ENCODE data around the gene BTBD6. TPM values are rescaled to one million over a fixed set of nuclear protein-coding genes. Genes with fewer than 3 reads are reported as not detected.

The BTBD6 gene
- total and polyA plus RNA-seq, 2 of the 8 experiments (the other 6 are each of a cell fraction or from before 2014, with no cell fraction given) = 10.1 to 10.2 TPM

- Histone ChIP-seq H2BK5ac (ENCODE audit: low read depth, low read length) (no peak overlapping the region), H3K79me1 (ENCODE audit: low read depth, low read length) (no peaks in the 10 kb centered on the region; the same call in none of the 2 replicates), H3K4me1 (replicated peaks in 1 of 4; ENCODE audit: control insufficient read depth in 3 of 4, insufficient read depth in 4 of 4, low read length in 3 of 4) (no peaks in the 10 kb centered on the region), H3K23me2 (ENCODE audit: low read depth, low read length) (no peaks in the 10 kb centered on the region), H2BK120ac (replicated peaks; ENCODE audit: low read depth, low read length) (no peak overlapping the region), H2BK20ac (ENCODE audit: low read length) (no peak overlapping the region), H3K4me2 (ENCODE audit: insufficient read depth in 1 of 2, low read depth in 2 of 2, low read length in 2 of 2) (no peak overlapping the region), H2BK15ac (ENCODE audit: low read length) (no peak overlapping the region), H3K23ac (ENCODE audit: insufficient read length) (no peak overlapping the region), H4K20me1 (replicated peaks in 1 of 2; ENCODE audit: control insufficient read depth in 1 of 2, insufficient read depth in 2 of 2, low read length in 2 of 2) (peaks cover 2 to 10% of the 10 kb centered on the region in 2 experiments), H4K8ac (ENCODE audit: extremely low read depth, insufficient read depth, low read length) (no peak overlapping the region), H4K91ac (replicated peaks; ENCODE audit: insufficient read length, low read length) (no peak overlapping the region), H3K18ac (ENCODE audit: extremely low read depth, low read length) (no peak overlapping the region), H3K9ac (replicated peaks in 1 of 4; ENCODE audit: extremely low read depth in 1 of 4, low read depth in 3 of 4, low read length in 3 of 4) (no peak overlapping the region), H4K5ac (ENCODE audit: insufficient read length, low read depth, low read length) (no peak overlapping the region), H3K27ac (ENCODE audit: low read depth, low read length) (no peak overlapping the region), H2AK5ac (ENCODE audit: low read depth, low read length) (no peak overlapping the region), H3K27me3 (replicated peaks in 1 of 4; ENCODE audit: control insufficient read depth in 3 of 4, extremely low read depth in 1 of 4, insufficient read depth in 3 of 4, low read length in 3 of 4) (no peaks in the 10 kb centered on the region), H2AFZ (ENCODE audit: low read length) (no peak overlapping the region), H3K9me3 (ENCODE audit: insufficient read depth in 2 of 2, low read depth in 1 of 2, low read length in 1 of 2) (no peaks in the 10 kb centered on the region), H3K36me3 (ENCODE audit: control insufficient read depth in 2 of 4, insufficient read depth in 4 of 4, low read length in 3 of 4) (no peaks in the 10 kb centered on the region; a peak in 2 of 8 replicates), H3K79me2 (ENCODE audit: control insufficient read depth in 1 of 2, insufficient read depth in 2 of 2, low read length in 2 of 2) (no peaks in the 10 kb centered on the region), H3K56ac (replicated peaks; ENCODE audit: insufficient read length, low read depth, low read length) (no peak overlapping the region), H3K4me3 (ENCODE audit: extremely low read depth in 1 of 4, insufficient read depth in 2 of 4, low read depth in 3 of 4, low read length in 4 of 4) (no peak overlapping the region), H2BK12ac (ENCODE audit: low read depth, low read length) (no peak overlapping the region), H3K14ac (ENCODE audit: insufficient read length) (no peak overlapping the region), H3K4ac (replicated peaks; ENCODE audit: insufficient read length, low read depth, low read length) (no peak overlapping the region)
- DNase-seq (ENCODE audit: low read depth in 1 of 2, low spot score in 2 of 2) (no peak), FAIRE-seq (no peak)
- 75% methylated on average over 6 of the region's 6 CpGs; no CpG with 5 or more reads in 1 of the 2 experiments for WGBS, 2 experiments (ENCODE audit: extremely low coverage in 1 of 2, insufficient coverage in 1 of 2, insufficient read length in 1 of 2, insufficient replicate concordance in 2 of 2, low coverage in 1 of 2, low lambda C conversion rate in 2 of 2, missing lambda C conversion rate in 1 of 2)
- POLR2A ChIA-PET (ENCODE audit: partially characterized antibody) = interaction anchor here (0.6 kb wide), 1 partner anchor 129 kb away, joined by 3 read pairs; no protein-coding TSS in a partner anchor
- CTCF ChIA-PET (ENCODE audit: partially characterized antibody) = interaction anchor here (1.2 to 1.3 kb wide), 2 partner anchors 13 to 36 kb away, joined by 3 to 4 read pairs; no protein-coding TSS in a partner anchor
- TF ChIP-seq KDM4A (IDR thresholded peaks at IDR 0.05; ENCODE audit: low read depth, low read length, severe bottlenecking) = no peak
- no peak for TF ChIP-seq TCF12 (IDR thresholded peaks at IDR 0.05; ENCODE audit: low read depth, low read length)
- TF ChIP-seq SIX5 (IDR thresholded peaks at IDR 0.05; ENCODE audit: low read depth, low read length) = no peak
- no peak for TF ChIP-seq YY1 (IDR thresholded peaks at IDR 0.05; ENCODE audit: low read depth, low read length)
- TF ChIP-seq ZNF274 (IDR thresholded peaks at IDR 0.05; ENCODE audit: borderline replicate concordance, extremely low read depth, low read length) = no peak
- no peak for TF ChIP-seq POLR2A (IDR thresholded peaks at IDR 0.05; ENCODE audit: control extremely low read depth in 1 of 2, low read depth in 2 of 2, low read length in 2 of 2)
- no peak for TF ChIP-seq KDM5A (IDR thresholded peaks at IDR 0.05; ENCODE audit: low read length)
- TF ChIP-seq CHD1 (IDR thresholded peaks at IDR 0.05; ENCODE audit: low read depth, low read length) = no peak
- no peak for TF ChIP-seq RXRA (IDR thresholded peaks at IDR 0.05; ENCODE audit: insufficient read depth, low read depth, low read length)
- no peak for TF ChIP-seq MAFK (IDR thresholded peaks at IDR 0.05; ENCODE audit: low read depth, low read length)
- TF ChIP-seq USF2 (IDR thresholded peaks at IDR 0.05; ENCODE audit: low read length) = no peak
- no peak for TF ChIP-seq SUZ12 (IDR thresholded peaks at IDR 0.05; ENCODE audit: low read length)
- no peak for TF ChIP-seq GABPA (IDR thresholded peaks at IDR 0.05; ENCODE audit: borderline replicate concordance, insufficient read depth, low read length)
- no peak for TF ChIP-seq BCL11A (IDR thresholded peaks at IDR 0.05; ENCODE audit: low read depth in 2 of 2, low read length in 2 of 2)
Observed at GRCh38 chr14:105255021-105255507, 6.7 kb downstream of the BTBD6 start.

All from H1 (cell line).